Stimulated activated CD4-positive, alpha-beta T cell treated with anti-CD3 and anti-CD28 coated beads, Interleukin-4, amount 100 ng/mL, for 1 hour (primary cell): ENCODE data around the gene MFN2.

ENCODE experiments used
- DNase-seq: peaks from one replicate; pipeline ENCODE4 v3.0.0-alpha.2; 2020

MFN2 gene

DNA sequence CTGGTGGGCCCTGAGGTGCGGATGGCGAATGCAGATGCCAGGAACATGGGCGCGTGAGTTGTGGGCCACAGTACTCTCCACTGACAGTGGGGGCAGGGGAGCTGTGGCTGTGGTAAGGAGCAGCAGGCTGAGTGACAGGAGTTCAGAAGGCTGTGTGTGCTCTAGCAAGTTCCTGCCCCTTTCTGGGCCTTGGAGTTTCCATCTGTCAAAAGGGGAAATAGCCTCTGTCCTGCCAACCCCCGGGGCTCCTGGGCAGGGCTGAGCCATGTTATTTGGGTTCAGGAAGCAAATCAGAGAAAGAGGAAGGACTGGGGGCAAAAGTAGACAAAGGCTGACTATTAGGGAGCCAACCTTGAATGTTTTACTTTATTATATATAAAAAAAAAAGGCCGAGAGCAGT, 19.5 kb upstream of the MFN2 start:
- no peak for DNase-seq

GRCh38 chr1:11961230-11961629, 19.0 kb upstream of the MFN2 start:
- DNase-seq, result no peak

- no peak for DNase-seq
These were observed 16.6 kb upstream of the MFN2 start for GRCh38 chr1:11963622-11964021.

- no peak for DNase-seq
These were observed 15.6 kb upstream of the MFN2 start for GRCh38 chr1:11964656-11965055.

- DNase-seq, result no peak
These were observed 13.2 kb upstream of the MFN2 start for GRCh38 chr1:11967028-11967547.

DNA sequence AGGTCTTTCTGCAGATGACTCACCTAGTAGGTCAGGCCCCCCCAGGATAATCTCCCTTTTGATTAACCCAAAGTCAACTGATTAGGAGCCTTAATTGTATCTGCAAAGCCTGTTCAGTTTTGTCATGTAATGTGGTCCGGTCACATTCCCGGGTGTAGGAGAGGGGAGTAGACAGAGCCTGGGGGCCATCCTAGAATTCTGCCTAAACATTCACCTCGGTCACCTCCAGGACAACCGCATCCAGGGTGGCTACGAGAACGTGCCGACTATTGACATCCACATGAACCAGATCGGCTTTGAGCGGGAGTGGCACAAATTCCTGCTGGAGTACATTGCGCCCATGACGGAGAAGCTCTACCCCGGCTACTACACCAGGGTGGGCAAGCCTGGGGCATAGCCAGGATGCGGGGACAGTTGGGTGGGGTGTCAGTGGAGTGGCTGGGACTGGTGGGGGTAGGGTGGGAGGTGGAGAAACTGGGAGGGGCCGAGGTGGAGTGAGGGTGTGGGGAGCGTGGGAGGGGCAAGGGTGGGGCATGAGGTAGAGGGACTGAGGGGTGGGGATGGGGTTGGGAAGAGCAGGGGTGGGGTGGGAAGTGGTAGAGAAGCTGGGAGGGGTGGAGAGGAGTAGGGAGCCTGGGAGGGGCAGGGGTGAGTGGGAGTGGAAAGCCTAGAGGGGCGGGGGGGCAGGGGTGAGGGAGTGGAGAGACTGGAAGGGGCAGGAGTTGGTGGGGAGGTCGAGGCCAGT, 9.6 kb upstream of the MFN2 start:
- no peak for DNase-seq

DNA sequence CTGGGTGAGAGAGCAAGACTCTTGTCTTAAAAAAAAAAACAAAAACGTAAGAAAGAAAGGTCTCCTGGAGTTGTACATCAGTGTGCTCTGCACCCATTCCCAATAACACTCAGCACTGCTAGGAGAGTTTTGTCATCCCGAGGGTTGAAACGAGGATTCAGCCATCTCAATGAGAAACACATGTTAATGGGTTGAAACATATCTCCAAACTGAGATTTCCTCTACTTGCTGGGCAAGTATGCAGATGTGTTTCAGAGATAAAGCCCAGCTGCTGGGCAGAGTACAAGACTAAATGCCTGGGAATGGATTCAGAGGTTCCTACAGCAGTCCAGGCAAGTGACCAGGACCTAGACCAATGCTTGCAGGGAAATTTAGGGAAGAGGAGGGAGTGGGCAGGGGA, 2.6 kb upstream of the MFN2 start:
- DNase-seq, result no peak

DNA sequence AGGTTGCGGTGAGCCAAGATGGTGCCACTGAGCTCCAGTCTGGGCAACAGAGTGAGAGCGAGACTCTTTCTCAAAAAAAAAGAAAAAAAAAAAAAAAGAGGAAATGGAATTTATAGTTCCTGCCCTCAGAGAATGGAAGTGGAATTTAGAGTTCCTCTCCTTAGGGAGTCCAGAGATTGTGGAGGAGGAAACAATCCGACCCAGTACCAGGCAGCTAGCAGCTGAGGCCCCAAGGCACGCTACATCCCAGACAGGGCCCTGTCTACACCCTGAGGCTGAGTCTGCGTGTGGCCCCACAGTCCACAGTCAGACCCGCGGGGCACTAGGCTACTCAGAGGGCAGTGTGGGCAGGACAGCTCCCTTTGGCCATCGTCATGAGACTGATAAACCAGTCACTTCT, 1.9 kb upstream of the MFN2 start:
- no peak for DNase-seq

- no peak for DNase-seq
These were observed 1.0 kb upstream of the MFN2 start for GRCh38 chr1:11979028-11979850.

- DNase-seq, result no peak
These were observed 380 bp downstream of the MFN2 start for GRCh38 chr1:11980676-11980972.

DNA sequence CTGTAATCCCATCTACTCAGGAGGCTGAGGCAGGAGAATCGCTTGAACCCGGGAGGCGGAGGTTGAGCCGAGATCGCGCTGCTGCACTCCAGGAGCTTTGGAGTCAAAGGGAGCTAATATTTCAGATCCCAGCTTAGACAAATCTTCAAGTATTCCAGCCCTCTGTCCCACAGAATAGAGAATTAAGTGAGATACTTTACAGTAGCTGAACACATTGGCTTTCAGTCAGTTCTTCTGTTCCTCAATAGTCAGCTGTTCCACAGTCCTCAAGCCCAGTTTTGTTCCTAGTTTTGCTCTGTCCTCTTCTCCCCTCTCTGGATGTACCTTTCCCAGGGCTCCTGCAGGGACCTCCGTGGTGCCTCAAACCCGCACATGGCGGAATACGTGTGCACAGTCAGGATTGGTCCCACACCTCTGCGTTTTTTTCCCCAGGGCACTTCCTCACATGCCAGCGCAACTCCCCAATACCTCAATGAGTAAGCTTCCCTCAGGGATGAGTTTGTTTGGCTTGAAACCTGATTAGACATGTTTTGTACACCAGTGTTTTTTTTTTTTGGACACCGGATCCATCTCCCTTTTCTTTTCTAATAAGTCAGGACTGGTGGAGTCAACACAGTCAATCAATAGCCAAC, 1.2 kb downstream of the MFN2 start:
- no peak for DNase-seq

GRCh38 chr1:11982010-11982392, 1.8 kb downstream of the MFN2 start:
- DNase-seq, result no peak

- DNase-seq, result no peak
These were observed 3.9 kb downstream of the MFN2 start for GRCh38 chr1:11984121-11984520.

DNA sequence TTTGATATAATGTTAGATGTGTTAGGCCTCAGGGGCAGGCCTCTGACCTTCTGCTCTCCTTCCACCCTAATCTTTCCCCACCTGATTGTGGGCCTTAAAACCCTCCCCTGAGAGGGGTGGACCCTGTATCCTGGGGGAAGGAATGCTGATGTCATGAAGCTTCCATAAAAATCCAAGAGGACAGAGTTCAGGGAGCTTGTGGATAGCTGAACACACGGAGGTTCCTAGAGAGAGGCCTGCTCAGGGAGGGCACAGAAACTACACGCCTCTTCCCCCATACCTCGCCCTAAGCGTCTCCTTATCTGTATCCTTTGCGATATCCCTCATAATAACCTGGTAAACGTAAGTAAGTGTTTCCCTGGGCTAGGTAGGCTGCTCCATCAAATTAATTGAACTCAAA, 4.3 kb downstream of the MFN2 start:
- DNase-seq, result no peak

- DNase-seq, result no peak
These were observed 4.9 kb downstream of the MFN2 start for GRCh38 chr1:11985171-11985570.

DNA sequence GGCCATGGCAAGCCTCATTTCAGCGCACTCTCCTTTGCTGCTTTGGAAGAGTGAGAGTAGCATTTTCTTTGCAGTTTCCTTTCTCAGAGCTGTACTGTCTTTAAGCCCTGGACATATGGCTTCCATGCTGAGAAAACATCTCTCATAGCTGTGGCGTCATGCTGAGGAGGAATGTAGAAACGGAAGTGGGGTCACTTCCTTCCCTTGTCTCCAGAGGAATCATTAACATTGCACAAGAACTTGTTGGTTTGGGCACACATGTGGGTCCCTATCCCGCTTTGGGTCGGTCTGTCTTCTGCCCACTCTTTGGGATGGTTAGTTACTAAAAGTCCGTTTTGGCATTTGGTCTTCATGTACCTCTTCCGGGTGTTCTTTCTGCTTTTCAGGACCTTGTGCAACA, 5.6 kb downstream of the MFN2 start:
- no peak for DNase-seq

GRCh38 chr1:11989669-11990068, 9.4 kb downstream of the MFN2 start:
- no peak for DNase-seq

DNA sequence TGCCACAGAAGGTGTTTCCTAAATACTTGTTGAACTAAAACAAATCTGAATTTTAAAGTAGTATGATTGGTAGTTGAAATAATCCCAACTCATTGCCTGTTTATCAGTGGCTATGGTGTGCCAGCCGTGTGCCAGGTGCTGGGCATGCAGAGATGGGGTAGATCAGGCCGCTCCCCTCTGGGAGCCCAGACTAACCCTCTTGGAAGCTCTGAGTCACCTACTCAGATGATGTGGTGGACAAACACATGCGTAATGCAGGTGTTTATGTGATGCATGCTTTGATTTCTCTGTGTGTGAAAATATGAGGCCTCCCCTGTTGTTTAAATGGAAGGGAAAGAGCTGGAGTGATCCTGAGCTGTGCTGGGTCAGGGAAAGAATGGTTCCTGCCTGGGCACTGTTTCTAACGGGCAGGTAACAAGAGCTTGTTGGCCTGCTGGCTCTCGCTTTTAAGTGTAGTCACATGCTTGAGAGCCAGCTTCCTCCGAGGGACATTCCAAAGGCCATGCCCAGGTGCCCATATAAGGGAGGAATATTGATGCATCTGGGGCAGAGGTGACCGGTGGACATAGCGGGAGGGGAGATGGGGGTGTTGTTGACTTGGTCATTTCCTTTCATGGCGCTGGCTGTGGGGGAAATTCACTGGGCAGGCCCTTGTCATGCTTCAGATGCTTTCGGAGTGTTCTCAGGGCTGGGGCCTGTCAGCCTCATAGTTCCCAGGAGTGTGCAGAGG, 10.2 kb downstream of the MFN2 start:
- DNase-seq, result no peak

GRCh38 chr1:11991969-11992676, 11.9 kb downstream of the MFN2 start:
- no peak for DNase-seq

DNA sequence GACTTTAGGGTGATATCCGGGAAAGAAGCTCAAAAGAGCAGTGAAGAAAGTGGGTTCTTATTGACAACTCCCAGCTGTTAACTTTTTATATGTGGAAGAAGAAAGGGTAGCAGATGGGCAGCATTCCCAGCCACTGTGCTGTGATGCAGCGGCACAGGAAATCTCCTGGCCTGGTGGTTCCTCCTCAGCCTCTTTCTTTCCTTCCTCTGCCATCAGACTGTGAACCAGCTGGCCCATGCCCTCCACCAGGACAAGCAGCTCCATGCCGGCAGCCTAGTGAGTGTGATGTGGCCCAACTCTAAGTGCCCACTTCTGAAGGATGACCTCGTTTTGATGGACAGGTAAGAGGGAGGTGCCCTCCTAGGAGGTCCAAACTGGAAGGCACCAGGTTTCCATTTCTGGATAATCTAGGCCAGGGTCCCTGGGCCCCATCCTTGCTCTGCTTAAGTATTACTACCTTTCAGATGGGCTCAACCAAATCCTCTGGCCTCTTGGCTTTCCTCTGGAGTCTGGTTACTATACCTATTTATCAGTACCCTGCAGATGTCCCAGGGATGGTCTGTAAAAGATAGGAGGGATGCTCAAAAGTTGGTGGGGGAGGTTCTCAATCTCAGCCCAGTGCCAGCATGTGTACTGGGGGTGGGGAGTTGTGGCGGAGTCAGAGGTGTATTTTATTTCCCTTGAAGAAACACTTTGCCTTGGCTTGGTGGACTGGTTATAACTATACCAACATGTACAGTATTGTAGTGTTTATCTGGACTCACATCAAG, 17.0 kb downstream of the MFN2 start:
- DNase-seq, result no peak

DNA sequence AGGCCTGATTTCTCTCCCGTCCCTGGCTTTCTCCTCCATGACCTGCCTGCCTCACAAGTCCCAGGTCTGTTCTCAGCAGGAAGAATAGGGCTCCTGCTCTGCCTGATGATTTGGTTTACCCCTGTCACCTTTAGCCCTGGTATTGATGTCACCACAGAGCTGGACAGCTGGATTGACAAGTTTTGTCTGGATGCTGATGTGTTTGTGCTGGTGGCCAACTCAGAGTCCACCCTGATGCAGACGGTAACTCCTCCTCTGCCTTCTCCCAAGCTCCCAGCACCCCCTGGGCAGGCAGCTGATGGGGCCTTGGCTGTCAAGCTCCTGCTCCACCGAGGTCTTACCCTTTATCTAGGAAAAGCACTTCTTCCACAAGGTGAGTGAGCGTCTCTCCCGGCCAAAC, 18.4 kb downstream of the MFN2 start:
- DNase-seq, result no peak

GRCh38 chr1:11999236-11999635, 19.0 kb downstream of the MFN2 start:
- no peak for DNase-seq
